Gastrocnemius medialis (tissue), 4 donors: ENCODE results near the gene SLC9B1.

Source experiments
- POLR2A ChIP-seq, 2 donors: fragments of 450-650 bp; IDR thresholded peaks; one replicate each; pipeline ENCODE4 v1.6.1; 2017; ENCODE audit warnings: antibody characterized with exemption in 2 of 2, mild to moderate bottlenecking in 2 of 2, moderate library complexity in 2 of 2
- TF ChIP-seq, protein P1 (sequence below), 5 experiments: fragments of 450-650 bp in 3 of 5; fragments of 200-600 bp in 2 of 5; sonication (generic) in 2 of 5; IDR thresholded peaks in 4 of 5; conservative IDR thresholded peaks in 1 of 5; 1 replicate in 4 of 5; 2 replicates in 1 of 5; pipeline ENCODE4 v1.5.1; 2016 to 2019; ENCODE audit warnings: antibody characterized with exemption in 5 of 5, mild to moderate bottlenecking in 3 of 5, moderate library complexity in 3 of 5

DNA sequence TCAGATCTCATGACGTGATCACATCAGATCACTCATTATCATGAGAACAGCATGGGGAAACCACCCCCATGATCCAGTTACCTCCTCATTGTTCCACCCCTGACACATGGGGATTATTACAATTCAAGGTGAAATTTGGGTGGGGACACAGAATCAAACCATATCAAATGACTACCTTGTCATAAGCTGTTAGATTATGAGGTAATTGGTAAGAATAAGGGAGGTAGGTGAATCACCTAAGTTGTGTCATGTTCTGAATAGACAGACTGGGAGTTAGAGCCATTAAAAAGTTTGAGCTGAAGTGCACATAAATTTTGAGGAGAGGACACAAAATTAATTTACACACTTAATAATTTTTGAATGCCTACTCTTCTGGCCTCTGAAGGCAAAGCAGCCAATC lies 24.7 kb downstream of the SLC9B1 start:
- TF ChIP-seq, protein P1, sequence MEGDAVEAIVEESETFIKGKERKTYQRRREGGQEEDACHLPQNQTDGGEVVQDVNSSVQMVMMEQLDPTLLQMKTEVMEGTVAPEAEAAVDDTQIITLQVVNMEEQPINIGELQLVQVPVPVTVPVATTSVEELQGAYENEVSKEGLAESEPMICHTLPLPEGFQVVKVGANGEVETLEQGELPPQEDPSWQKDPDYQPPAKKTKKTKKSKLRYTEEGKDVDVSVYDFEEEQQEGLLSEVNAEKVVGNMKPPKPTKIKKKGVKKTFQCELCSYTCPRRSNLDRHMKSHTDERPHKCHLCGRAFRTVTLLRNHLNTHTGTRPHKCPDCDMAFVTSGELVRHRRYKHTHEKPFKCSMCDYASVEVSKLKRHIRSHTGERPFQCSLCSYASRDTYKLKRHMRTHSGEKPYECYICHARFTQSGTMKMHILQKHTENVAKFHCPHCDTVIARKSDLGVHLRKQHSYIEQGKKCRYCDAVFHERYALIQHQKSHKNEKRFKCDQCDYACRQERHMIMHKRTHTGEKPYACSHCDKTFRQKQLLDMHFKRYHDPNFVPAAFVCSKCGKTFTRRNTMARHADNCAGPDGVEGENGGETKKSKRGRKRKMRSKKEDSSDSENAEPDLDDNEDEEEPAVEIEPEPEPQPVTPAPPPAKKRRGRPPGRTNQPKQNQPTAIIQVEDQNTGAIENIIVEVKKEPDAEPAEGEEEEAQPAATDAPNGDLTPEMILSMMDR (IDR thresholded peaks at IDR 0.05 in 4 of 5, conservative IDR thresholded peaks at IDR 0.05 in 1 of 5), result no peak
- no peak for TF ChIP-seq POLR2A (IDR thresholded peaks at IDR 0.05)
